ENCODE measurements around the gene TMEM107. TPM values are rescaled to one million over a fixed set of nuclear protein-coding genes. Genes with fewer than 3 reads are reported as not detected.

The TMEM107 gene
- total RNA-seq, 2 experiments from 2014 or later: 33.4 to 35.9 TPM

DNA sequence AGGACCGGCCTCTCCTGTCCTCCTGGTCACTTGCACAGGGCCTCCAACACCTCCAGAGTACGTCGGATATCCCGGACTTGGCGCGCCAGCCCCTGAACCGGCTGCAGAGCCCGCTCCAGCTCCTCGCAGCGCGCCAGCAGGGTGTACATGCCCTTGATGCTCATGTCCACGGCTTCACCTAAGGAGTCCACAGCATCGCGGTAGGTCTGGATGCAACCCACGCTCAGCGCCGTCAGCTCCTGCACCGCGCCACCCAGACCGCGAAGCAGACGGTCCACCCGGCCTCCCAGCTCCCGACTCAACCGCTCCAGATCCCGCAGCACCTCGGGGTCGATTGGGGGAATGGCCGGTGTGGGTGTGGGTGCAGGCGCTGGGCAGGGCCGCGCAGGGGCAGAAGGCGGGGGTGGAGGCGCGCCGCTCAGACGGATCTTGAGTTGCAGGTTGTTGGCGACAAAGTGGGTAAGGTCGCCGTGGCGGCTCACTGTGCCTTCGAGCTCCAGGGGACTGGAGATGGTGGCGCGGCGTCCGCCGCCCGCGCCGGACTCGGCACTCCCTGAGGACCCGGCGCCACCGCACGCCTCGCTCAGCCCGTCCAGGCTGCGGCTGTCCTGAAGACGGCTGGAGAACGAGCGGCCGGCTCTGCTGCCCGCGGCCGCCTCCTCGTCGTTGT, 13.0 kb upstream of the TMEM107 start:
- POLR2A ChIA-PET: interaction anchor here (0.5 to 12.1 kb wide), 17 partner anchors 15 to 112 kb away, joined by 3 to 273 read pairs (median 5); partner anchors contain the start of genes AURKB, CTC1, HES7 and SLC25A35
- Mint-ChIP-seq H3K36me3 (ENCODE audit: low read depth) (no peaks in the 10 kb centered on the region), H3K27ac (no peak overlapping the region), H3K4me1 (ENCODE audit: low read depth) (peaks cover 10% of the 10 kb centered on the region), H3K9me3 (no peaks in the 10 kb centered on the region), H3K4me3 (no peak overlapping the region), H3K27me3 (no peaks in the 10 kb centered on the region)
- ATAC-seq (no peak), DNase-seq (peak; percentile 55)
- CTCF ChIA-PET: interaction anchor here (1.3 to 6.6 kb wide), 6 partner anchors 11 to 112 kb away, joined by 3 to 50 read pairs (median 29); partner anchors contain the start of genes ALOXE3, CTC1 and PFAS
- intact Hi-C loops (cut with micrococcal nuclease): no loop called here
- no peak for TF ChIP-seq CTCF (IDR thresholded peaks at IDR 0.05)

GRCh38 chr17:8188263-8188839, 12.2 kb upstream of the TMEM107 start:
- intact Hi-C loops (cut with micrococcal nuclease): no loop called here

DNA sequence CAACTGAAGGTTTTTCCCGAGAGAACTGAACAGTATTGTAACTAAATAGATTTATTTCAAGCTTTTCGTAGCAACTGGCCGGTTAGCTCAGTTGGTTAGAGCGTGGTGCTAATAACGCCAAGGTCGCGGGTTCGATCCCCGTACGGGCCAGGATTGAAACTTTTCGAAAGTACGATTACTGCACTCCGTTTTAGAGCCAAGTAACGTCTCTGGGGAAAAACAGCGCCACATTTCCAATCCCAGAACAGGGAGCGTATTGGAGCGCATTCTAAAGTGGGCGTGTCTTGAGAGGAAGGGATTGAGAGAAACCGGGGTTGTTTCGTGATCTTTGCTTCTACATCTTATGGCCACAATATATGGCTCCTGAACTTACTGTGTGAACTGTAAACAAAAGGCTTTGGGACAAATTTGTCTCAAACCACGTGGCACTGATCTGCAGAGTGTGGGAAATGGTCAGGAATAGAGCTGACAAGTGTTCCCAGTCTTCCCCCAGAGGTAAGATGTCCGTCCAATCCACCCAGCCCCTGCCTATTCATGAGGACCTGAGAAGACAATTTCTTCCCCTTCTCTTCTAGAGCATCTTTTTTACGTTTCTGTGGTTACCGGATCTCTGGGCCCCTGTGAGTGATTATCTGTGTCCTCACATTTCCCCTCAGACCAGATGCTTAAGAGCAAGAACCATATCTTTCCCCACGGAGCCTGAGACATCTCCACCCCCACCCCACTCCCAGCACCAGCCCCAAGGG, 11.5 kb upstream of the TMEM107 start:
- TF ChIP-seq CTCF (IDR thresholded peaks at IDR 0.05): no peak
- H3K9me3 Mint-ChIP-seq: no peaks in the 10 kb centered on the region
- H3K27ac Mint-ChIP-seq: no peak overlapping the region
- H3K4me3 Mint-ChIP-seq: no peak overlapping the region
- ATAC-seq (peak; percentile 42), DNase-seq (peak; percentile 96)
- intact Hi-C loops (cut with micrococcal nuclease): loop anchor here (1.0 to 2.0 kb wide), 3 partner anchors 35 to 68 kb away; no protein-coding TSS in a partner anchor
- POLR2A ChIA-PET: interaction anchor here (0.6 to 12.1 kb wide), 19 partner anchors 8 to 277 kb away, joined by 3 to 273 read pairs (median 4); partner anchors contain the start of genes AURKB, CTC1, HES7 and SLC25A35
- CTCF ChIA-PET: interaction anchor here (0.7 to 6.6 kb wide), 10 partner anchors 12 to 190 kb away, joined by 3 to 50 read pairs (median 13); partner anchors contain the start of genes ALOXE3, CTC1, PFAS and TMEM107
- no peaks in the 10 kb centered on the region for H3K36me3 Mint-ChIP-seq (ENCODE audit: low read depth)
- no peaks in the 10 kb centered on the region for H3K27me3 Mint-ChIP-seq
- H3K4me1 Mint-ChIP-seq (ENCODE audit: low read depth): peaks cover 13% of the 10 kb centered on the region

More at GRCh38 chr17:8188263-8188839, 12.2 kb upstream of the TMEM107 start:
- Mint-ChIP-seq H3K27ac (no peak overlapping the region), H3K36me3 (ENCODE audit: low read depth) (no peaks in the 10 kb centered on the region), H3K27me3 (no peaks in the 10 kb centered on the region), H3K4me3 (no peak overlapping the region), H3K4me1 (ENCODE audit: low read depth) (peaks cover 13% of the 10 kb centered on the region), H3K9me3 (no peaks in the 10 kb centered on the region)
- POLR2A ChIA-PET: interaction anchor here (0.7 to 12.1 kb wide), 20 partner anchors 7 to 278 kb away, joined by 3 to 273 read pairs (median 5); partner anchors contain the start of genes AURKB, CTC1, HES7 and SLC25A35
- peak; percentile 31 for DNase-seq
- no peak for TF ChIP-seq CTCF (IDR thresholded peaks at IDR 0.05)
- no peak for ATAC-seq
- CTCF ChIA-PET: interaction anchor here (0.9 to 6.6 kb wide), 7 partner anchors 11 to 113 kb away, joined by 3 to 50 read pairs (median 28); partner anchors contain the start of genes ALOXE3, CTC1 and PFAS

DNA sequence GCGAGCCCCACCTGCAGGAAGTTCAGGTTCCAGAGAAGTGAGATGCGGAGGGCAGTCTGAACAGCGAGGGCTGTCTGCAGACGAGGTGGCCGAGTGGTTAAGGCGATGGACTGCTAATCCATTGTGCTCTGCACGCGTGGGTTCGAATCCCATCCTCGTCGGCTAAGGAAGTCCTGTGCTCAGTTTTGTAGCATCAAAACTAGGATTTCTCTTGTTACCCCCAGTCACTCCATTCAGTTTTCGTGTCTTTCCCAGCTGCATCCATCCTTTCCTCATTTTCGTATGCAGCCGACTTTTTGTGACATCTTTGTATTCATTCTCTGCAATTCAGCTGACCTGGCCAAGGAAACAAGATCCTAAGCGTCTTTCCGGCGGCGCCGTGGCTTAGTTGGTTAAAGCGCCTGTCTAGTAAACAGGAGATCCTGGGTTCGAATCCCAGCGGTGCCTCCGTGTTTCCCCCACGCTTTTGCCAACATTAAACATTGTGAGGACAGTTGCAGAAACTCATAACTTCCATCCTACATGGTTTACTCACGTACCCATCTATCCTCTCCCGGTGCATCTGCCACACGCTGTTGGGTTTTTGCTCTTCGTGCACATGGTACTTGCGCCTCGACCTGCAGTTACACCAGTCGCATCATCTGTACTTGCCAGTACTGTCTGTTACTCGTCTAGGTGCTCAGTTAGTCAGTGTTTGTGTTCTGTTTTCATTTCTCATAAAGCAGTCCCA, 10.8 kb upstream of the TMEM107 start:
- intact Hi-C loops (cut with micrococcal nuclease): loop anchor here (1.0 to 2.0 kb wide), 3 partner anchors 35 to 68 kb away; no protein-coding TSS in a partner anchor
- Mint-ChIP-seq H3K27ac (no peak overlapping the region), H3K27me3 (no peaks in the 10 kb centered on the region), H3K36me3 (ENCODE audit: low read depth) (no peaks in the 10 kb centered on the region), H3K4me3 (no peak overlapping the region), H3K4me1 (ENCODE audit: low read depth) (peaks cover 14% of the 10 kb centered on the region), H3K9me3 (no peaks in the 10 kb centered on the region)
- peak; percentile 97 for DNase-seq
- CTCF ChIA-PET: interaction anchor here (0.7 to 6.6 kb wide), 11 partner anchors 10 to 190 kb away, joined by 3 to 50 read pairs (median 4); partner anchors contain the start of genes ALOXE3, CTC1, PFAS and TMEM107
- TF ChIP-seq CTCF (IDR thresholded peaks at IDR 0.05): no peak
- POLR2A ChIA-PET: interaction anchor here (0.9 to 12.1 kb wide), 19 partner anchors 8 to 250 kb away, joined by 3 to 273 read pairs (median 5); partner anchors contain the start of genes AURKB, CTC1, HES7 and TMEM107
- ATAC-seq: peak; percentile 35

Data from activated CD8-positive, alpha-beta T cell treated with anti-CD3 and anti-CD28 coated beads for 36 hours (primary cell).